ENCODE data around the gene SETD5. TPM values are rescaled to one million over a fixed set of nuclear protein-coding genes. Genes with fewer than 3 reads are reported as not detected.

SETD5 gene
- total RNA-seq, 2 donors from 2014 or later = 261 to 289 TPM

- H3K4me1 ChIP-seq (ENCODE audit: control insufficient read depth, insufficient read depth, low read length) = peaks cover 10% of the 10 kb centered on the region
- TF ChIP-seq CTCF (conservative IDR thresholded peaks at IDR 0.05) = no peak
- H3K9me3 Mint-ChIP-seq = peaks cover 1% of the 10 kb centered on the region
Measured at GRCh38 chr3:9420850-9421549, 23.6 kb downstream of the SETD5 start.

GRCh38 chr3:9422712-9423424, 25.5 kb downstream of the SETD5 start:
- Histone ChIP-seq H3K36me3 (ENCODE audit: control insufficient read depth, insufficient read depth, low read length) (peaks cover 60% of the 10 kb centered on the region), H3K4me1 (ENCODE audit: control insufficient read depth, insufficient read depth, low read length) (peaks cover 10% of the 10 kb centered on the region), H3K9me3 (ENCODE audit: control insufficient read depth, low read length) (no peaks in the 10 kb centered on the region), H3K4me3 (ENCODE audit: low read length) (no peak overlapping the region), H3K9ac (ENCODE audit: extremely low read depth, low read length, poor library complexity, severe bottlenecking) (peak overlapping the region; percentile 16), H3K27ac (ENCODE audit: low read depth, low read length) (peak overlapping the region; percentile 98), H3K27me3 (ENCODE audit: control insufficient read depth, insufficient read depth, low read length, poor library complexity, severe bottlenecking) (no peaks in the 10 kb centered on the region)
- peaks cover 16% of the 10 kb centered on the region for H3K4me1 Mint-ChIP-seq
- peak; percentile 78 for TF ChIP-seq CTCF (conservative IDR thresholded peaks at IDR 0.05)
- peak; percentile 65 for DNase-seq
- H3K9me3 Mint-ChIP-seq = no peaks in the 10 kb centered on the region
- 71 to 100% methylated on average over 1 to 5 of the region's 5 CpGs for WGBS, 2 experiments (ENCODE audit: insufficient coverage in 1 of 2, insufficient read length in 1 of 2)
- H3K36me3 Mint-ChIP-seq (ENCODE audit: low read depth) = peaks cover 42% of the 10 kb centered on the region
- no peak overlapping the region for H3K4me3 Mint-ChIP-seq
- H3K27me3 Mint-ChIP-seq (ENCODE audit: insufficient read depth) = no peaks in the 10 kb centered on the region
- H3K27ac Mint-ChIP-seq = peak overlapping the region; percentile 83

More at GRCh38 chr3:9420850-9421549, 23.6 kb downstream of the SETD5 start:
- no peak for DNase-seq
- no peaks in the 10 kb centered on the region for H3K9me3 ChIP-seq (ENCODE audit: control insufficient read depth, low read length)
- no peak overlapping the region for H3K4me3 ChIP-seq (ENCODE audit: low read length)
- H3K36me3 ChIP-seq (ENCODE audit: control insufficient read depth, insufficient read depth, low read length) = peaks cover 49% of the 10 kb centered on the region
- peak overlapping the region; percentile 39 for H3K27ac ChIP-seq (ENCODE audit: low read depth, low read length)
- Mint-ChIP-seq H3K27me3 (ENCODE audit: insufficient read depth) (no peaks in the 10 kb centered on the region), H3K4me1 (peaks cover 13% of the 10 kb centered on the region), H3K4me3 (no peak overlapping the region), H3K27ac (peak overlapping the region; percentile 49), H3K36me3 (ENCODE audit: low read depth) (peaks cover 36% of the 10 kb centered on the region)
- WGBS, 2 experiments (ENCODE audit: insufficient coverage in 1 of 2, insufficient read length in 1 of 2) = 97% methylated on average over 2 of the region's 2 CpGs; no CpG with 5 or more reads in 1 of the 2 experiments
- H3K27me3 ChIP-seq (ENCODE audit: control insufficient read depth, insufficient read depth, low read length, poor library complexity, severe bottlenecking) = no peaks in the 10 kb centered on the region
- H3K9ac ChIP-seq (ENCODE audit: extremely low read depth, low read length, poor library complexity, severe bottlenecking) = no peak overlapping the region

GRCh38 chr3:9428411-9428810, 31.0 kb downstream of the SETD5 start:
- peaks cover 94% of the 10 kb centered on the region for H3K36me3 ChIP-seq (ENCODE audit: control insufficient read depth, insufficient read depth, low read length)
- no peak overlapping the region for H3K4me3 ChIP-seq (ENCODE audit: low read length)
- no peak overlapping the region for H3K9ac ChIP-seq (ENCODE audit: extremely low read depth, low read length, poor library complexity, severe bottlenecking)
- no peaks in the 10 kb centered on the region for H3K9me3 ChIP-seq (ENCODE audit: control insufficient read depth, low read length)
- Mint-ChIP-seq H3K9me3 (no peaks in the 10 kb centered on the region), H3K4me1 (peaks cover 17% of the 10 kb centered on the region), H3K27ac (no peak overlapping the region), H3K27me3 (ENCODE audit: insufficient read depth) (no peaks in the 10 kb centered on the region), H3K4me3 (no peak overlapping the region), H3K36me3 (ENCODE audit: low read depth) (peaks cover 72% of the 10 kb centered on the region)
- TF ChIP-seq CTCF (conservative IDR thresholded peaks at IDR 0.05) = no peak
- DNase-seq = no peak
- H3K4me1 ChIP-seq (ENCODE audit: control insufficient read depth, insufficient read depth, low read length) = no peaks in the 10 kb centered on the region
- no peaks in the 10 kb centered on the region for H3K27me3 ChIP-seq (ENCODE audit: control insufficient read depth, insufficient read depth, low read length, poor library complexity, severe bottlenecking)
- no peak overlapping the region for H3K27ac ChIP-seq (ENCODE audit: low read depth, low read length)

All from endodermal cell (in vitro differentiated cells).